Measurements from ENCODE around the gene LPP. TPM values are rescaled to one million over a fixed set of nuclear protein-coding genes. Genes with fewer than 3 reads are reported as not detected.

LPP gene
- polyA plus RNA-seq, 1 experiment = 76.3 TPM

DNA sequence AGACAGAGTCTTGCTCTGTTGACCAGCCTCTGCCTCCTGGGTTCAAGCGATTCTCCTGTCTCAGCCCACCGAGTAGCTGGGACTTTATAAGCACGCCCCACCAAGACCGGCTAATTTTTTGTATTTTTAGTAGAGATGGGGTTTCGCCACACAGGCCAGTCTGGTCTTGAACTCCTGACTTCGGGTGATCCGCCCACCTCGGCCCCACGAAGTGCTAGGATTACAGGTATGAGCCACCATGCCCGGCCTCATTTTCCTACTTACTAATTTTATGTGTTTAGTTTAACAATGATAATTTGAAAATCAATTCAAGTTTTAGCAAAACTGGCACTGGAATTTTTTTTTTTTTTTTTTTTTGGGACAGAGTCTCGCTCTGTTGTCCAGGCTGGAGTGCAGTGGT, 336.5 kb downstream of the LPP start:
- POLR2A ChIA-PET = interaction anchor here (0.5 to 0.8 kb wide), 4 partner anchors 57 to 391 kb away, joined by 4 to 5 read pairs (median 5); no protein-coding TSS in a partner anchor
- CTCF ChIA-PET = interaction anchor here (0.6 to 3.0 kb wide), 5 partner anchors 31 to 750 kb away, joined by 3 to 16 read pairs (median 5); no protein-coding TSS in a partner anchor
- no peaks in the 10 kb centered on the region for H3K9me3 ChIP-seq (ENCODE audit: control insufficient read depth, insufficient read depth, low read length)
- H3K27me3 ChIP-seq (ENCODE audit: control insufficient read depth, insufficient read depth, low read length) = no peaks in the 10 kb centered on the region
- no peak overlapping the region for H3K27ac ChIP-seq (ENCODE audit: low read depth, low read length)
- DNase-seq (ENCODE audit: low read depth, low spot score) = no peak
- TF ChIP-seq, protein P1, sequence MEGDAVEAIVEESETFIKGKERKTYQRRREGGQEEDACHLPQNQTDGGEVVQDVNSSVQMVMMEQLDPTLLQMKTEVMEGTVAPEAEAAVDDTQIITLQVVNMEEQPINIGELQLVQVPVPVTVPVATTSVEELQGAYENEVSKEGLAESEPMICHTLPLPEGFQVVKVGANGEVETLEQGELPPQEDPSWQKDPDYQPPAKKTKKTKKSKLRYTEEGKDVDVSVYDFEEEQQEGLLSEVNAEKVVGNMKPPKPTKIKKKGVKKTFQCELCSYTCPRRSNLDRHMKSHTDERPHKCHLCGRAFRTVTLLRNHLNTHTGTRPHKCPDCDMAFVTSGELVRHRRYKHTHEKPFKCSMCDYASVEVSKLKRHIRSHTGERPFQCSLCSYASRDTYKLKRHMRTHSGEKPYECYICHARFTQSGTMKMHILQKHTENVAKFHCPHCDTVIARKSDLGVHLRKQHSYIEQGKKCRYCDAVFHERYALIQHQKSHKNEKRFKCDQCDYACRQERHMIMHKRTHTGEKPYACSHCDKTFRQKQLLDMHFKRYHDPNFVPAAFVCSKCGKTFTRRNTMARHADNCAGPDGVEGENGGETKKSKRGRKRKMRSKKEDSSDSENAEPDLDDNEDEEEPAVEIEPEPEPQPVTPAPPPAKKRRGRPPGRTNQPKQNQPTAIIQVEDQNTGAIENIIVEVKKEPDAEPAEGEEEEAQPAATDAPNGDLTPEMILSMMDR (IDR thresholded peaks at IDR 0.05; ENCODE audit: low read depth, low read length) = no peak
- no peak overlapping the region for H3K4me3 ChIP-seq (ENCODE audit: low read depth, low read length)

DNA sequence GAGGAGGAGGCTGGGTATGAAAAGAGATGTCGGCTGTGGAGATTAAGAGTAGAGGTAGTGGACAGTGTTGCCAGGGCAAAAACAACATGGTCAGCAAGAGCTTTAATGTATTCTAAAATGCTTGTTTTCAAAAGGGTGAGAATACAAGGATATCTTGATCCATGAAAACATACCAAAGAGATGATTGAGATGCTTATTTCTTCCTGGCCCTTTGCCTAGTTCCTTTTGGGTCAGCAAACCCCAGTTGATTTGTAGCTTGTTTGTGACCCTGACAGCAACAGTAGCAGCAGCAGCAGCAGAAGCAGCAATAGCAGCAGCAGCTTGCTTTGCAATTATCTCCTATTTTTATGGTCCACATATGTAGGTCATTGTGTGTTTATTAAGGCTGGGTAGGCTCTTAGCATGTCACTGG, 337.3 kb downstream of the LPP start:
- no peak for DNase-seq (ENCODE audit: low read depth, low spot score)
- ChIA-PET CTCF (interaction anchor here (0.7 to 3.0 kb wide), 4 partner anchors 20 to 751 kb away, joined by 3 to 16 read pairs (median 5); no protein-coding TSS in a partner anchor), POLR2A (interaction anchor here (1.0 kb wide), 1 partner anchor 16 kb away, joined by 3 read pairs; no protein-coding TSS in a partner anchor)
- Histone ChIP-seq H3K27ac (ENCODE audit: low read depth, low read length) (no peak overlapping the region), H3K9me3 (ENCODE audit: control insufficient read depth, insufficient read depth, low read length) (no peaks in the 10 kb centered on the region), H3K27me3 (ENCODE audit: control insufficient read depth, insufficient read depth, low read length) (no peaks in the 10 kb centered on the region), H3K4me3 (ENCODE audit: low read depth, low read length) (no peak overlapping the region)
- TF ChIP-seq, protein P1 (IDR thresholded peaks at IDR 0.05; ENCODE audit: low read depth, low read length) = no peak

DNA sequence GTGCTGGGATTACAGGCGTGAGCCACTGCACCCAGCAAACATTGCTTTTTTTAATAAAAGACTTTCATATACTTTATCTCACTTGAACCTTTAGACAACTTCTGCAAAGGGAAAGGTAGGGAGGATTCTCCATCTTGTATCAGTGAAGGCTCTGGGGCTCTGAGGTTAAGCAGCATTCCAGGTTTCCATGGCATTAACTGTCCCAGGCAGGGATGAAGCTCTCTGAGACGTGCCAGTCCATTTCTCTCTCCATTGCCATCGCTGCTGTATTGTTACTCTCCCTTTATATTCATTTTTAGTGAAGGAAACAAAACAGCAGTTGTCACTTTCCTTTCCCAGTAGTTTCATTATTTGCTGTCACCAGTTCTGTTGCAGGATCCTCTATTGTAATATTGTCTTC, 342.4 kb downstream of the LPP start:
- Histone ChIP-seq H3K27ac (ENCODE audit: low read depth, low read length) (no peak overlapping the region), H3K9me3 (ENCODE audit: control insufficient read depth, insufficient read depth, low read length) (no peaks in the 10 kb centered on the region), H3K27me3 (ENCODE audit: control insufficient read depth, insufficient read depth, low read length) (no peaks in the 10 kb centered on the region), H3K4me3 (ENCODE audit: low read depth, low read length) (no peak overlapping the region)
- CTCF ChIA-PET = no interaction called here
- TF ChIP-seq, protein P1 (IDR thresholded peaks at IDR 0.05; ENCODE audit: low read depth, low read length) = no peak
- DNase-seq (ENCODE audit: low read depth, low spot score) = no peak
- POLR2A ChIA-PET = interaction anchor here (0.5 kb wide), 1 partner anchor 275 kb away, joined by 4 read pairs; no protein-coding TSS in a partner anchor

DNA sequence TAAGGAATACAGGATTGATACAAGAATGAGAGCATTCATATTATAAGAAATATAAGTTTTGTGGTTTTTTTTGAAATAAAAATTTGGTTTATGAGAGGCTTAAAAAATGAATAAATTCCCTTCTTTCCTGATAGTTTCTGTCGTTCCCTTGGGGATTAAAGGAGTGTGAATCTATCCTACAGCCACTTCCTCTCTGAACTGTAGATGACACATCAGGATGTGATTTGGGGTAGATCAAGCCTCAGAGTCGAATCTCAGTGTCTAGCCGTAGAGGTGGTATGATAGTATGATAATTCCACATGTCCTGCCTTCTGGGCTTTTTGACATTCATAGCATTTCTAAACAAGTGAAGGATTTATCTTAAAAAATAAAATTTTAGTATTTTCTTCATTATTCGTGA, 343.1 kb downstream of the LPP start:
- CTCF ChIA-PET = no interaction called here
- DNase-seq (ENCODE audit: low read depth, low spot score) = no peak
- Histone ChIP-seq H3K27me3 (ENCODE audit: control insufficient read depth, insufficient read depth, low read length) (no peaks in the 10 kb centered on the region), H3K4me3 (ENCODE audit: low read depth, low read length) (no peak overlapping the region), H3K9me3 (ENCODE audit: control insufficient read depth, insufficient read depth, low read length) (no peaks in the 10 kb centered on the region), H3K27ac (ENCODE audit: low read depth, low read length) (no peak overlapping the region)
- TF ChIP-seq, protein P1 (IDR thresholded peaks at IDR 0.05; ENCODE audit: low read depth, low read length) = no peak
- POLR2A ChIA-PET = no interaction called here

DNA sequence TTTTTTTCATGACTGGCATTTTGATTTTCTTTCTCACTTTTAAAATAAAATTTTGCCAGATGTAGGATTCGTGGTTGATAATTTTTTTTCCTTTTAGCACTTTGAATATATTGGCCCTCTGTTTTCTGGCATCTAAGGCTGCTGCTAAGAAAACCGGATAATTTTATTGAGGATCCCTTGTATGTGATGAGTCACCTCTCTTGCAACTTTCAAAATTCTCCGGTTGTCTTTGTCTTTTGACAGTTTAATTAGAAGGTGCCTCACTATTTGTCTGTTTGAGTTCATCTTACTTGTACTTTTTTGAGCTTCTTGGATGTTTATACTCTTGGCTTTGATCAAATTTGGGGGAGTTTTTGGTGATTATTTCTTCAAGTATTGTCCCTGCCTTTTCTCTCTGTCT, 349.7 kb downstream of the LPP start:
- CTCF ChIA-PET = interaction anchor here (1.3 kb wide), 1 partner anchor 765 kb away, joined by 4 read pairs; no protein-coding TSS in a partner anchor
- TF ChIP-seq, protein P1 (IDR thresholded peaks at IDR 0.05; ENCODE audit: low read depth, low read length) = no peak
- H3K9me3 ChIP-seq (ENCODE audit: control insufficient read depth, insufficient read depth, low read length) = no peaks in the 10 kb centered on the region
- DNase-seq (ENCODE audit: low read depth, low spot score) = no peak
- no peak overlapping the region for H3K27ac ChIP-seq (ENCODE audit: low read depth, low read length)
- POLR2A ChIA-PET = no interaction called here
- no peaks in the 10 kb centered on the region for H3K27me3 ChIP-seq (ENCODE audit: control insufficient read depth, insufficient read depth, low read length)
- H3K4me3 ChIP-seq (ENCODE audit: low read depth, low read length) = no peak overlapping the region
